Measurements from ENCODE around the gene RAMP3. TPM values are rescaled to one million over a fixed set of nuclear protein-coding genes. Genes with fewer than 3 reads are reported as not detected.

The RAMP3 gene
- total and polyA plus RNA-seq, 7 donors = 9.9 to 18.0 (median 16.3) TPM

- intact Hi-C loops (cut with DNase I) = no loop called here
- WGBS, 3 donors = 61 to 71% (median 67%) methylated on average over 7 of the region's 7 CpGs
- H3K36me3 ChIP-seq (ENCODE audit: insufficient read depth in 1 of 2, low read depth in 1 of 2) = no peaks in the 10 kb centered on the region
- H3K4me3 ChIP-seq = no peak overlapping the region
- H3K27me3 ChIP-seq (ENCODE audit: insufficient read depth in 3 of 3, low read length in 2 of 3) = no peaks in the 10 kb centered on the region
- no peak for ATAC-seq
- no peak for DNase-seq
- H3K4me1 ChIP-seq = no peaks in the 10 kb centered on the region
- H3K9me3 ChIP-seq = no peaks in the 10 kb centered on the region
- no peak for TF ChIP-seq CTCF (IDR thresholded peaks at IDR 0.05)
- H3K27ac ChIP-seq = no peak overlapping the region
Measured at GRCh38 chr7:45185028-45185863, 27.7 kb downstream of the RAMP3 start.

- no peak for TF ChIP-seq CTCF (IDR thresholded peaks at IDR 0.05)
- DNase-seq (no peak), ATAC-seq (no peak)
- Histone ChIP-seq H3K27ac (no peak overlapping the region), H3K27me3 (ENCODE audit: insufficient read depth in 3 of 3, low read length in 2 of 3) (no peaks in the 10 kb centered on the region), H3K4me3 (no peak overlapping the region), H3K4me1 (no peaks in the 10 kb centered on the region), H3K36me3 (ENCODE audit: insufficient read depth in 1 of 2, low read depth in 1 of 2) (no peaks in the 10 kb centered on the region), H3K9me3 (no peaks in the 10 kb centered on the region)
- intact Hi-C loops (cut with DNase I) = no loop called here
- 91% methylated on average over 3 of the region's 3 CpGs for WGBS, 3 donors
Measured at GRCh38 chr7:45185864-45186250, 28.3 kb downstream of the RAMP3 start.

- Histone ChIP-seq H3K27me3 (ENCODE audit: insufficient read depth in 3 of 3, low read length in 2 of 3) (no peaks in the 10 kb centered on the region), H3K27ac (no peak overlapping the region), H3K4me1 (no peaks in the 10 kb centered on the region), H3K4me3 (no peak overlapping the region), H3K9me3 (no peaks in the 10 kb centered on the region), H3K36me3 (ENCODE audit: insufficient read depth in 1 of 2, low read depth in 1 of 2) (no peaks in the 10 kb centered on the region)
- no peak for TF ChIP-seq CTCF (IDR thresholded peaks at IDR 0.05)
- no peak for ATAC-seq
- DNase-seq = no peak
- intact Hi-C loops (cut with DNase I) = no loop called here
- WGBS, 3 donors = 78 to 88% (median 86%) methylated on average over 11 of the region's 11 CpGs
Measured at GRCh38 chr7:45186261-45186813, 28.7 kb downstream of the RAMP3 start.

GRCh38 chr7:45187089-45187945 is 29.7 kb downstream of the RAMP3 start:
- intact Hi-C loops (cut with DNase I) = no loop called here
- TF ChIP-seq CTCF (IDR thresholded peaks at IDR 0.05) = no peak
- H3K36me3 ChIP-seq (ENCODE audit: insufficient read depth in 1 of 2, low read depth in 1 of 2) = no peaks in the 10 kb centered on the region
- H3K27ac ChIP-seq = no peak overlapping the region
- no peak for DNase-seq
- ATAC-seq = no peak
- H3K4me1 ChIP-seq = no peaks in the 10 kb centered on the region
- H3K9me3 ChIP-seq = no peaks in the 10 kb centered on the region
- H3K27me3 ChIP-seq (ENCODE audit: insufficient read depth in 3 of 3, low read length in 2 of 3) = no peaks in the 10 kb centered on the region
- WGBS, 3 donors = 74 to 81% (median 78%) methylated on average over 9 of the region's 9 CpGs
- no peak overlapping the region for H3K4me3 ChIP-seq

Data from psoas muscle (tissue), 8 donors.